Right lobe of liver (tissue), 6 donors: Measurements from ENCODE around the gene MAP4K2. TPM values are rescaled to one million over a fixed set of nuclear protein-coding genes. Genes with fewer than 3 reads are reported as not detected.

Experiments used
- ATAC-seq, 4 donors: fragments of 200-7000 bp; cut with Tn5 transposase; one replicate each; pipeline ENCODE4 v1.9.1; 2020; ENCODE audit warnings: mild to moderate bottlenecking in 4 of 4, moderate library complexity in 4 of 4
- DNase-seq, 3 donors: peaks; one replicate each; pipeline ENCODE4 v3.0.0-alpha.2; 2020
- H3K27ac ChIP-seq, 3 donors: fragments of 200-600 bp; one replicate each; pipeline ENCODE4 v1.8.0; 2022
- H3K27me3 ChIP-seq, 2 donors: fragments of 200-600 bp; one replicate each; pipeline ENCODE4 v1.8.0; 2022
- H3K36me3 ChIP-seq, 4 donors: fragments of 200-600 bp; sonication (generic) in 1 of 4; one replicate each; pipeline versions ENCODE4 v1.5.1 to v1.8.0; 2017 to 2022; ENCODE audit warnings: control low read depth in 1 of 4
- H3K4me1 ChIP-seq, 4 donors: fragments of 200-600 bp; sonication (generic) in 1 of 4; one replicate each; pipeline versions ENCODE4 v1.5.1 to v1.8.0; 2017 to 2022; ENCODE audit warnings: control low read depth in 1 of 4
- H3K4me3 ChIP-seq, 3 donors: fragments of 200-600 bp; one replicate each; pipeline ENCODE4 v1.8.0; 2022
- H3K9me3 ChIP-seq, 4 donors: fragments of 200-600 bp; sonication (generic) in 1 of 4; one replicate each; pipeline versions ENCODE4 v1.5.1 to v1.8.0; 2017 to 2022; ENCODE audit warnings: control low read depth in 1 of 4
- POLR2A ChIP-seq: fragments of 450-650 bp; IDR thresholded peaks from one replicate; pipeline ENCODE4 v1.6.1; 2017; ENCODE audit warnings: antibody characterized with exemption, mild to moderate bottlenecking
- WGBS: methylation state at CpG from one replicate; pipeline ENCODE4 v1.1.6; 2018; ENCODE audit warnings: low coverage, low lambda C conversion rate; ENCODE audit not compliant: insufficient coverage; ENCODE audit errors: missing lambda C conversion rate; 5-methylcytosine and 5-hydroxymethylcytosine counted together
- intact Hi-C, 2 donors: fragments of 100-400 bp; cut with DNase I; formaldehyde crosslinking; loops; one replicate each; pipeline versions ENCODE4 v1.11.2 to v1.14.1; 2022
- total RNA-seq, 6 experiments: library from RNA; depleted of rRNA in 2 of 6; stranded (reverse); fragments of >200 nt in 2 of 6; fragmentation: NEBNext Ultra II Directional in 3 of 6; extraction: Animal tissue kit (Norgen Biotek cat#: 25700) in 3 of 6; gene quantifications; one replicate each; pipeline versions ENCODE4 v1.1.0 to v1.2.4, GENCODE V29; 2016 to 2023
- TF ChIP-seq, protein P1 (sequence below), 4 donors: fragments of 200-600 bp in 3 of 4; fragments of 450-650 bp in 1 of 4; IDR thresholded peaks; one replicate each; pipeline versions ENCODE4 v1.5.1 to v1.8.0; 2016 to 2022; ENCODE audit warnings: antibody characterized with exemption in 4 of 4, mild to moderate bottlenecking in 2 of 4
- donor health status: DM: no; HTN: yes; CAD: no.
- donor health status: DM: no; HTN: no; CAD: no.
- donor health status: DM: no; HTN: no; CAD: no.
- donor health status: DM: no; HTN: yes; CAD: no.
- donor health status: DM: no; HTN: yes; CAD: no.

The MAP4K2 gene
- total RNA-seq, 6 experiments from 2014 or later, result 3.4 to 14.7 (median 4.8) TPM

DNA sequence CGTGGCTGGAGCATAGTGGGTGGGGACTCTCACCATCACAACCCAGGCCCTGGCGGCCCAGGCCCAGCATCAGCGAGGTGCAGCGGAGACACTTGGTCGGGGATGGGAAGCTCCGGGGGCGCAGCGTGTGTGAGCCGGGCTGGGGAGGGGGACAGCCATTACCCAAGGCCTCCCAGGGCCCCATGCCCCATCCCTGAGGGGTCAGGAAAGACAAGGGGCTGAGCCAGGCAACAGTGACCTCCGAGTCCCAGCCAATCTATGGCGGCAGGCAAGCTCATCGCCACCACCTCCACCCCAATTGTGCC lies 30.1 kb upstream of the MAP4K2 start:
- TF ChIP-seq POLR2A, result no peak
- TF ChIP-seq, protein P1, sequence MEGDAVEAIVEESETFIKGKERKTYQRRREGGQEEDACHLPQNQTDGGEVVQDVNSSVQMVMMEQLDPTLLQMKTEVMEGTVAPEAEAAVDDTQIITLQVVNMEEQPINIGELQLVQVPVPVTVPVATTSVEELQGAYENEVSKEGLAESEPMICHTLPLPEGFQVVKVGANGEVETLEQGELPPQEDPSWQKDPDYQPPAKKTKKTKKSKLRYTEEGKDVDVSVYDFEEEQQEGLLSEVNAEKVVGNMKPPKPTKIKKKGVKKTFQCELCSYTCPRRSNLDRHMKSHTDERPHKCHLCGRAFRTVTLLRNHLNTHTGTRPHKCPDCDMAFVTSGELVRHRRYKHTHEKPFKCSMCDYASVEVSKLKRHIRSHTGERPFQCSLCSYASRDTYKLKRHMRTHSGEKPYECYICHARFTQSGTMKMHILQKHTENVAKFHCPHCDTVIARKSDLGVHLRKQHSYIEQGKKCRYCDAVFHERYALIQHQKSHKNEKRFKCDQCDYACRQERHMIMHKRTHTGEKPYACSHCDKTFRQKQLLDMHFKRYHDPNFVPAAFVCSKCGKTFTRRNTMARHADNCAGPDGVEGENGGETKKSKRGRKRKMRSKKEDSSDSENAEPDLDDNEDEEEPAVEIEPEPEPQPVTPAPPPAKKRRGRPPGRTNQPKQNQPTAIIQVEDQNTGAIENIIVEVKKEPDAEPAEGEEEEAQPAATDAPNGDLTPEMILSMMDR (IDR thresholded peaks at IDR 0.05), result no peak
- DNase-seq (peak in 1 of 3 donors; percentile 53), ATAC-seq (no peak)
- no CpG with 5 or more reads among the region's 12 CpGs for WGBS
- Histone ChIP-seq H3K27me3 (no peaks in the 10 kb centered on the region), H3K9me3 (no peaks in the 10 kb centered on the region), H3K4me3 (no peak overlapping the region), H3K27ac (no peak overlapping the region), H3K36me3 (no peaks in the 10 kb centered on the region), H3K4me1 (no peaks in the 10 kb centered on the region)
- intact Hi-C loops, result no loop called here

DNA sequence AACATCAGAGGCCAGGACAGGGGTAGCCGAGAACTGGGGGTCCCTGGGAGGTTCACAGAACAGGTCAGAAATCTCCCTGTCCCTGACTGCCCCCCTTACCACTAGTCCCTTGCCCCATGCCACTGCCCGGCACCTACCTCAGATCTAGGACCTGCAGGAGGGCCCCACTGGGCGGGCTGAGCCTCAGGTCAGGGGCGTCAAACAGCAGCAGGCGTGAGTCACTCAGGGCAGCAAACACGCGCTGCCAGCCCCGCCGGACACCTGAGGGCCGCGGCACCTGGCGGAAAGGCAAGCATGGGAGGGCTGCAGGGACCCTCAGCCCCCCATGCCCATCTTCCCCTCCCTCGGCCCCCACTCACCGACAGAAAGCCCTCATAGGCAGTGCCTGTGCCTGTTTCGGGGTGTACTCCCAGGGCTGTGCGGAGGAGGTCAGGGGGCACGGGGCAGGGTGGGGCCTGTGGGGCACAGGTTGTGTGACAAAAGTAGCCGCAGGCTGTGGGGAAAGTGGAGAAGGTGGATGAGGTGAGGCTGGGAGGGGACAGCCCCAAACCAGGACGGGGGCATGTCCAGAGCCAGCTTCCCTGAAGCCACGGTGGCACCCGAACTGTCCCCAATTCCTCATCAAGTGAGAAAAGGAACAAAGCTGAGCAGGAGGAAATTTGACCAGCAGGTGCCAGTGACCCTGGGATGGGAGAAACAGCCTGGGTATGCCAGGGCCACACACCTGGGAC lies 29.6 kb upstream of the MAP4K2 start:
- Histone ChIP-seq H3K4me3 (no peak overlapping the region), H3K4me1 (no peaks in the 10 kb centered on the region), H3K27ac (no peak overlapping the region), H3K36me3 (no peaks in the 10 kb centered on the region), H3K27me3 (no peaks in the 10 kb centered on the region), H3K9me3 (no peaks in the 10 kb centered on the region)
- ATAC-seq (no peak), DNase-seq (peak in 1 of 3 donors; percentile 49)
- TF ChIP-seq, protein P1 (IDR thresholded peaks at IDR 0.05), result no peak
- TF ChIP-seq POLR2A, result no peak
- 87% methylated on average over 7 of the region's 21 CpGs for WGBS
- intact Hi-C loops, result no loop called here

DNA sequence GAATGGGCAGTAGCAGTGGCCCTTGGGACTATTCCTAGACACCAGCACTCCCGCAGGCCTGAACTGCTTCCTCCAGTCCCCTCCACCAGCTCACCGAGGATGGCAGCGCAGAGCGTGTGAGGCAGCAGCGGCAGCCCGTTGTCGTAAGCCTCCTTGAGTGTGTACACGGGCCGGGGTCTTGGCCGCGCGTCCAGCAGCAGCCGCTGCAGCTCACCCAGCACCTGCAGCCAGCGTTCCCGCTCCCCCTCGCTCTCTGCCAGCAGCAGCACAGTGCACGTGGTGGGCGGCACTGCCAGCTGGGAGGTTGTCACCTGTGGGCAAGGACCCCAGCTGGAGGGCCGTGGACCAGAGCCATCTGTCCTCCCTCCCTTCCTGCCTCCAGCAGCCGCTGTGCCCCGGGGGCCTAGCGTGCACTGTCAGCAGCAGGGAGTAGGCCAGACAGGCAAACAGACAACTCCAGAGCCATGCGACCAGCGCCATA lies 28.4 kb upstream of the MAP4K2 start:
- intact Hi-C loops, result no loop called here
- no peaks in the 10 kb centered on the region for H3K36me3 ChIP-seq
- H3K27ac ChIP-seq, result no peak overlapping the region
- ATAC-seq (no peak), DNase-seq (no peak)
- 40% methylated on average over 1 of the region's 24 CpGs for WGBS
- H3K4me1 ChIP-seq, result no peaks in the 10 kb centered on the region
- H3K4me3 ChIP-seq, result no peak overlapping the region
- TF ChIP-seq, protein P1 (IDR thresholded peaks at IDR 0.05), result no peak
- TF ChIP-seq POLR2A, result no peak
- no peaks in the 10 kb centered on the region for H3K9me3 ChIP-seq
- no peaks in the 10 kb centered on the region for H3K27me3 ChIP-seq

DNA sequence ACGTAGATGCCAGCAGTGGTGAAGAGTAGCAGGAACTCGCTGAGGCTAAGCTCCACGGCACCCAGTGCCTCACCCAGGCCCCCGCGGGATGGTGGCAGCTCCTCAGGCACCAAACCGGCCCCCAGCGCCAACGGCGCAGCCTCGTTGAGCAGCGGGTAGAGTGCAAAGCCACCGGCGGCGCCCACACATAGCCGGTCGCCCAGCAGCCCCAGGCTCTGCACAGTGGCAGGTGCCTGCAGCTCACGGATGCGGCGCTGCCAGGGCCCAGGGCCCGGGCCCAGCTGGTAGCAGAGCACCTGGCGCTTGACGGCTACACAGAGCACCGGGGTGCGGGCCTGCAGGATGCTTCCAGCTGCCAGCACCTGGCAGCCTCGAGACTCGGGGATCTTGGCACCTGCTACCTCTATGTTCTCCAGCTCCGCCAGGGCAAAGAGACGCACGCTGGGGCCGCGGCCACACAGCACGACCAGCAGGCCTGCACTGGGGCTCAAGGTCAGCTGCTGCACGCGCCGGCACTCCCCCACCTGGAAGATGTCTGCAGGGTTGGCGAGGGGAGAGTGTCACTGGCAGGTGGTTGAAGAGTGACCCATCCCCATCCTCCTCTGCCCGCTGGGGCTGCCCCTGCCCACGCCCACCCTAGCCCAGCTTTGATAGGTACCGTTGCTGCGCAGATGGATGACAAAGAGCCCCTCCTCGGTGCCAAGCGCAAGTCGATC lies 26.7 kb upstream of the MAP4K2 start:
- H3K27ac ChIP-seq, result no peak overlapping the region
- DNase-seq (no peak), ATAC-seq (no peak)
- H3K9me3 ChIP-seq, result no peaks in the 10 kb centered on the region
- H3K36me3 ChIP-seq, result no peaks in the 10 kb centered on the region
- H3K27me3 ChIP-seq, result no peaks in the 10 kb centered on the region
- no peak for TF ChIP-seq POLR2A
- WGBS, result no CpG with 5 or more reads among the region's 43 CpGs
- intact Hi-C loops, result no loop called here
- H3K4me3 ChIP-seq, result no peak overlapping the region
- H3K4me1 ChIP-seq, result no peaks in the 10 kb centered on the region

DNA sequence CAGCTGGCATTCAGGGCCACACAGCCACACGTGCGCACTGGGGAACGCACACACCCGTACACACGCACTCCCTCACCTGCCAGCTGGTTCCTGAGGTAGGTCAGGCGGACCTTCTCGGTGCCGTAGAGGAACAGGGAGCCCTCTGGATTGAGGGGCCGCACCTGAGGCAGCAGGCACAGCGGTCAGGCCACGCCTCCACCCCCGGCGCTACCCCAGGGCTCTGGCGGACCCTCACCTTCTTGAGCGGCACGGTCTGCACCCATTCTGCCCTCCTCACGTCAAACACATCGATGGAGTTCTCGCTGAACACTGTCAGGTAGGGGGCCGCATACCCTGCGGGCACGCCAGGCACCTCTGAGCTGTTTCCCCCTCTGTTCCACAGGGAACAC lies 24.4 kb upstream of the MAP4K2 start:
- no peak overlapping the region for H3K4me3 ChIP-seq
- H3K9me3 ChIP-seq, result no peaks in the 10 kb centered on the region
- WGBS, result 92% methylated on average over 2 of the region's 22 CpGs
- H3K27me3 ChIP-seq, result no peaks in the 10 kb centered on the region
- H3K4me1 ChIP-seq, result no peaks in the 10 kb centered on the region
- TF ChIP-seq, protein P1 (IDR thresholded peaks at IDR 0.05), result no peak
- no peak for TF ChIP-seq POLR2A
- no peak for ATAC-seq
- H3K27ac ChIP-seq, result no peak overlapping the region
- intact Hi-C loops, result no loop called here
- DNase-seq, result no peak
- H3K36me3 ChIP-seq, result no peaks in the 10 kb centered on the region
